HG02798 (cell line): ENCODE results near the gene ZFP92.

Experiments used
- ATAC-seq: cut with Tn5 transposase; IDR thresholded peaks from one replicate; pipeline ENCODE4 v1.9.1; 2021; ENCODE audit warnings: mild to moderate bottlenecking; ENCODE audit not compliant: unreplicated experiment, poor library complexity

The ZFP92 gene

GRCh38 chrX:153450114-153450948 is 39.1 kb downstream of the ZFP92 start:
- ATAC-seq, result no peak

GRCh38 chrX:153450949-153451277 is 39.6 kb downstream of the ZFP92 start:
- no peak for ATAC-seq

- no peak for ATAC-seq
Observed at GRCh38 chrX:153454901-153455550, 43.8 kb downstream of the ZFP92 start.

GRCh38 chrX:153455571-153455970 is 44.3 kb downstream of the ZFP92 start:
- ATAC-seq, result no peak

GRCh38 chrX:153456161-153456560 is 44.9 kb downstream of the ZFP92 start:
- no peak for ATAC-seq

GRCh38 chrX:153456704-153457103 is 45.4 kb downstream of the ZFP92 start:
- no peak for ATAC-seq

DNA sequence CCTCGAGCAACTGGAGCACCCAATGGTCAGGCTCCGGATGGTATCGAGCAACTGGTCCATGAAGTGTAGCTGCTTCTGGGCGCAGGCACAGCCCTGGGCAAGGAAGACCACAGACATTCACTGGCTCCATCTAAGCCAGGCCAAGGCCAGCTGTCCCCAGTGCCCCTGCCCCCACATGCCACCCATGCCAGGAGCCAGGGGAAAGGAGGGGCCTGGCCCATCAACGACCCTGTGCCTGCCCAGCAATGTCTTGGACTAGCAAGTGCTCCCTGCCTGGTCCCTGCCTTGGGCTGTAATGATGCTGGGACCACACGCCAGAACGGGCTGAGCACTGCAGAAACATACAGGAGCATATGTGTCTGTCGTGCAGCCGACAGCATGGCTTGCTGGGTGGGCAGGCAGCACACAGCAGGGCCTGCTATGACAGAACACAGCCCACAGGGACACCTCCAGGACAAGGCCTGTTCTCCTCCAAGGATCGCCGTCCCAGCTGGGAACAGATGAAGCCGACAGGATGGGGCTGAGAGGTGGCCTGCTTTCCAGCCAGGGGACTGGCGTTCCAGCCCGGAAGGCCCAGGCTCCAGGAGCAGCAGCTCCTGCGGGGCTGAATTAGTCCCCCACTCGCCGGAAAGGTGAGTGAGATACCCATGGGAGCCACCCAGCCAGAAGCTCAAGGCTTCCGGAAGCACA is 46.0 kb downstream of the ZFP92 start:
- ATAC-seq, result no peak

DNA sequence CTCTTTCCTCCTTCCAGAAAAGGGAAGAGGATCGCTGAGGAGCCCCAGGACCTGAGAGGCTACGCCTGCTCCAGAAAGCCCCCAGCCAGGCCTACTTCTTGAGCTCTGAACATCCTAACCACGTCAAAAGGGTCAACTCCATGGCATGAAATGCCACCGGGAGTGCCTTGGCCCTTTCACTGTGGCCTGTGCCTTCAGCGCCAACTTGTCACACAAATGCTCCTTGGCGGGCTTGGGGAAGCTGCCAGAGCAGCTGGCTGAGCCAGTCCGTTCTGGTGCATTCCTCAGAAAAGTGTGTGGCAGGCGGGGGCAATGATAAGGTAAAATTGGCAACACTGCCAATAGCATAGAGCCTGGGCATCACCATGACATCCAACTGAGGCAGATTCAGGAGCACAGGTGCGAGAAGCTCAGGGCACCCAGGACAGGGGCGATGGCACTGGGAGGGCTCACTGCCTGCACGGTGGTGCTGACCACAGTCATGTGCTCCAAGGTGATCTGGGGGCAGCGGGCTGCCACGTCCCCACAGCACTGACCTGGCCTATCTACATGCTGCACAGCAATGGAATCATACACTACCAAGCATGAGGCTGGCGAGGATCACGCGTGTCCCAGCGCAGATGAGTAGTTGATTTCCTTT is 46.7 kb downstream of the ZFP92 start:
- ATAC-seq, result no peak

- no peak for ATAC-seq
Observed at GRCh38 chrX:153458476-153458875, 47.2 kb downstream of the ZFP92 start.

GRCh38 chrX:153459986-153460385 is 48.7 kb downstream of the ZFP92 start:
- ATAC-seq, result no peak

GRCh38 chrX:153460826-153461225 is 49.6 kb downstream of the ZFP92 start:
- ATAC-seq, result no peak
